Measurements from ENCODE around the gene MANF.
"Not testable (repeated sequence)": the region's sequence is repeated elsewhere in the genome, so short reads cannot be mapped to it uniquely, and the experiment has no call there.

The MANF gene

DNA sequence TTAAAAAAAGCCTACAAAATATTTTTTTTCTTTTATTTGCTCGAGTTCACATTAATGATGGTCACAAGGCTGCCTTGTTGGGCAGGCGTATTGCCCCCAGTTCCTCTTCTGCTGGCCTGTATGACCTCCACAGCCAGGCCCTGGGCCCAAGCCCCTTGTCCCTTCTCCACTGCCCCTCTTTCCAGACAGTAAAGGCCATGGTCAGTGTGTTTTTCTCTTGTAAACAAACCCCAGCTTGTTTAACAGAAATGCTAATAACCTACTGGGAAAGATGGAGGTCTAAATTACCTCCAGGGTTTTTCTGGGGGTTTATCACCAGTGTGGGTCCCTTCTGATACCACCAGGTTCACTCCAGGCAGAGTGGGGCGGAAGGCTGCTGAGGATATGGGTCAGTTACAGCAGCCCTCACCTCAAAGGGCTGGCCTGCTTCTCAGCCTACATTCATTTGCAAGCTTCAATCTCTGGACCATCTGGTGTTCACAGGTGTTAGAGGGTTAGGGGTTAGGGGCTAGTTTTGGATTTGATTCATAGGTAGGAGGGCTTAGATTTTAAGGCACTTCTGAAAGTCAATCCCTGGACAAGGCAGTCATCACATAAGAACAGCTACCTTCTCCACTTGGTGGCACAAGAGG is 2.0 kb upstream of the MANF start:
- no peak for DNase-seq (ENCODE audit: low read depth, low spot score)
- TF ChIP-seq, protein P1, sequence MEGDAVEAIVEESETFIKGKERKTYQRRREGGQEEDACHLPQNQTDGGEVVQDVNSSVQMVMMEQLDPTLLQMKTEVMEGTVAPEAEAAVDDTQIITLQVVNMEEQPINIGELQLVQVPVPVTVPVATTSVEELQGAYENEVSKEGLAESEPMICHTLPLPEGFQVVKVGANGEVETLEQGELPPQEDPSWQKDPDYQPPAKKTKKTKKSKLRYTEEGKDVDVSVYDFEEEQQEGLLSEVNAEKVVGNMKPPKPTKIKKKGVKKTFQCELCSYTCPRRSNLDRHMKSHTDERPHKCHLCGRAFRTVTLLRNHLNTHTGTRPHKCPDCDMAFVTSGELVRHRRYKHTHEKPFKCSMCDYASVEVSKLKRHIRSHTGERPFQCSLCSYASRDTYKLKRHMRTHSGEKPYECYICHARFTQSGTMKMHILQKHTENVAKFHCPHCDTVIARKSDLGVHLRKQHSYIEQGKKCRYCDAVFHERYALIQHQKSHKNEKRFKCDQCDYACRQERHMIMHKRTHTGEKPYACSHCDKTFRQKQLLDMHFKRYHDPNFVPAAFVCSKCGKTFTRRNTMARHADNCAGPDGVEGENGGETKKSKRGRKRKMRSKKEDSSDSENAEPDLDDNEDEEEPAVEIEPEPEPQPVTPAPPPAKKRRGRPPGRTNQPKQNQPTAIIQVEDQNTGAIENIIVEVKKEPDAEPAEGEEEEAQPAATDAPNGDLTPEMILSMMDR (IDR thresholded peaks at IDR 0.05; ENCODE audit: low read depth, low read length), result no peak
- H3K4me3 ChIP-seq (ENCODE audit: low read depth, low read length), result no peak overlapping the region
- in situ Hi-C loops (cut with HindIII; ENCODE audit: low sequenced_read_pairs), result no loop called here

DNA sequence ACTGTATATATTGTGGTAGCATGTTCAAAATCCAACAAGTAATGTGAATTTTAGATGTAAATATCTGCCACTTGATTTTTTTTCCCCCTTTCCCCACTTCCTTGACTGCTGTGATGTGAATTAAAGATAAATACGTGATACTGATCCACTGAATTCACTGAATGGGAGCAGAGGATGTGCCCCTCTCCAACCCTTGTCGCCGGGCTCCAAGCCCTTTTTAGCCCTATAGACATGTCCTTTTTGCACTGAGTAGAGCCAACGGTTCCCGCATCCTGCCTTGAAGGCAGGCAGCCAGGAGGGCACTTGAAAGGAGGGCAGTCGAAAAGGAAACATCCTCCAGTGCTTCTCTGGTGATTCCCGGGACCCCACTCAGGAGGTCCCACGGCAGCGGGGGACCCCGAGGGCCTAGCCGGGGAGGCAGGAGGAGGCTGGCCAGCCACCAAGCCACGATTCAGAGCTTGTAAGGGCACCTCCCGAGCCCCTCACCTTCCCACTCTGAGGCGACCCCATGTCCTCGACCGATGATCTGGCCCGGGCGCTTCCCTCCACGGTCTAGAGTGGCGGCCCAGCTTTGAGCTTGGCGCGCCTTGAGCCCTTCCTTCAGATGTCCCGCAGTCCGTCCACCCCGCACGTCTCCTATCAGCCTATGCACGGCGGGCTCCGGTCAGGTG is 901 bp upstream of the MANF start:
- peak overlapping the region; percentile 96 for H3K4me3 ChIP-seq (ENCODE audit: low read depth, low read length)
- in situ Hi-C loops (cut with HindIII; ENCODE audit: low sequenced_read_pairs), result no loop called here
- TF ChIP-seq, protein P1 (IDR thresholded peaks at IDR 0.05; ENCODE audit: low read depth, low read length), result no peak
- DNase-seq (ENCODE audit: low read depth, low spot score), result no peak

GRCh38 chr3:51385621-51386091 is 565 bp downstream of the MANF start:
- DNase-seq (ENCODE audit: low read depth, low spot score), result no peak
- TF ChIP-seq, protein P1 (IDR thresholded peaks at IDR 0.05; ENCODE audit: low read depth, low read length), result no peak
- H3K4me3 ChIP-seq (ENCODE audit: low read depth, low read length), result peak overlapping the region; percentile 96
- in situ Hi-C loops (cut with HindIII; ENCODE audit: low sequenced_read_pairs), result no loop called here

GRCh38 chr3:51386159-51386851 is 1.2 kb downstream of the MANF start:
- peak overlapping the region; percentile 96 for H3K4me3 ChIP-seq (ENCODE audit: low read depth, low read length)

DNA sequence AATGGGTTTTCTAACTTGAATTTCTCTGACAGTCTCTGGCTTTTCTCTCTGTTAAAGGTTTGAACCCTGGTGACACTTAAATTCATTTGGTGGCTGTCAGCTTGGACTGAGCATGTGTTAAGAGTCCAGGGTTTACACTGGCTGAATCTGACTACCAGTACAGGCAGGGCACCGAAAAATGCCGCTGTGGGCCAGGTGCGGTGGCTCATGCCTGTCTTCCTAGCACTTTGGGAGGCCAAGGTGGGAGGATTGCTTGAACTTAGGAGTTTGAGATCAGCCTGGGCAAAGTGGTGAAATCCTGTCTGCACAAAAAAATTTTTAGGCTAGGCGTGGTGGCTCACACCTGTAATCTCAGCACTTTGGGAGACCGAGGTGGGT is 1.8 kb downstream of the MANF start:
- in situ Hi-C loops (cut with HindIII; ENCODE audit: low sequenced_read_pairs), result no loop called here
- TF ChIP-seq, protein P1 (IDR thresholded peaks at IDR 0.05; ENCODE audit: low read depth, low read length), result no peak
- DNase-seq (ENCODE audit: low read depth, low spot score), result no peak
- H3K4me3 ChIP-seq (ENCODE audit: low read depth, low read length), result peak overlapping the region; percentile 96

More at GRCh38 chr3:51386159-51386851, 1.2 kb downstream of the MANF start:
- no peak for DNase-seq (ENCODE audit: low read depth, low spot score)
- in situ Hi-C loops (cut with HindIII; ENCODE audit: low sequenced_read_pairs), result no loop called here
- TF ChIP-seq, protein P1 (IDR thresholded peaks at IDR 0.05; ENCODE audit: low read depth, low read length), result no peak

GRCh38 chr3:51387281-51387680 is 2.2 kb downstream of the MANF start:
- in situ Hi-C loops (cut with HindIII; ENCODE audit: low sequenced_read_pairs); DNase-seq (ENCODE audit: low read depth, low spot score): not testable (repeated sequence)
- peak overlapping the region; percentile 10 for H3K4me3 ChIP-seq (ENCODE audit: low read depth, low read length)

Data from astrocyte of the spinal cord (primary cell).